Measurements from ENCODE around the gene COL4A2.

COL4A2 gene

GRCh38 chr13:110278859-110279258 lies 28.2 kb upstream of the COL4A2 start:
- H3K4me3 ChIP-seq (ENCODE audit: low read length), result no peak overlapping the region
- no peak for TF ChIP-seq CTCF (conservative IDR thresholded peaks at IDR 0.05; ENCODE audit: low read length)
- DNase-seq (ENCODE audit: low read depth), result no peak

- TF ChIP-seq CTCF (conservative IDR thresholded peaks at IDR 0.05; ENCODE audit: low read length), result no peak
- H3K4me3 ChIP-seq (ENCODE audit: low read length), result no peak overlapping the region
- DNase-seq (ENCODE audit: low read depth), result no peak
Observed at GRCh38 chr13:110279684-110280083, 27.4 kb upstream of the COL4A2 start.

- DNase-seq (ENCODE audit: low read depth), result no peak
- H3K4me3 ChIP-seq (ENCODE audit: low read length), result no peak overlapping the region
- TF ChIP-seq CTCF (conservative IDR thresholded peaks at IDR 0.05; ENCODE audit: low read length), result no peak
Observed at GRCh38 chr13:110280231-110280813, 26.8 kb upstream of the COL4A2 start.

- TF ChIP-seq CTCF (conservative IDR thresholded peaks at IDR 0.05; ENCODE audit: low read length), result no peak
- DNase-seq (ENCODE audit: low read depth), result no peak
- no peak overlapping the region for H3K4me3 ChIP-seq (ENCODE audit: low read length)
Observed at GRCh38 chr13:110280985-110281688, 25.9 kb upstream of the COL4A2 start.

GRCh38 chr13:110281736-110282135 lies 25.3 kb upstream of the COL4A2 start:
- no peak for DNase-seq (ENCODE audit: low read depth)
- no peak overlapping the region for H3K4me3 ChIP-seq (ENCODE audit: low read length)
- TF ChIP-seq CTCF (conservative IDR thresholded peaks at IDR 0.05; ENCODE audit: low read length), result no peak

- H3K4me3 ChIP-seq (ENCODE audit: low read length), result no peak overlapping the region
- DNase-seq (ENCODE audit: low read depth), result no peak
- TF ChIP-seq CTCF (conservative IDR thresholded peaks at IDR 0.05; ENCODE audit: low read length), result no peak
Observed at GRCh38 chr13:110282316-110282841, 24.7 kb upstream of the COL4A2 start.

Data from AG10803 (cell line).